ENCODE measurements around the gene TRIM3.
A peak's percentile ranks its signal among the peaks of the same experiment; 100 is the strongest.

TRIM3 gene

DNA sequence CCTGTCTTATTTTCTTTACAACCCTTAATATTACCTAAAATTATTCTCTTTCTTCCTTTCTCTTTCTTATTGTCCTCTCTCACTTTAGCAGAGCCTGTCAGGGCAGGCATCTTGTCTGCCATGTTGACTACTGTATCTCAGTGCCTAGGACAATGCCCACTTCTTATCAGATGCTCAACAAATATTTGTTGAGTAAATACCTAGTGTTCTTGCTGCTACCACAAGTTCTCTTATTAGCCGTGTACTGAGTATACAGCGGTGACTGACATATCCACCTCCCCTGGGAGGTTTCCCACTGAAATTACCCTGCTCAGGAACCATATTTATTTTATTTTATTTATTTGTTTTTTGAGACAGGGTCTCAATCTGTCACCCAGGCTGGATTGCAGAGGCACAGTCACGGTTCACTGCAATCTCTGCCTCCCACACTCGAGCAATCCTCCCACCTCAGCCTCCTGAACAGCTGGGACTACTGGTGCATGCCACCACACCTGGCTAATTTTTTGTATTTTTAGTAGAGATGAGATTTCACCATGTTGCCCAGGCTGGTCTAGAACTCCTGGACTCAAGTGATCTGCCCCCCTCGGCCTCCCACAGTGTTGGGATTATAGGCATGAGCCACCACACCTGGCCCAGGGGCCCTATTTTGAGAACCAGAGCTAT is 39.6 kb downstream of the TRIM3 start:
- H3K4me3 ChIP-seq (ENCODE audit: low read length) = no peak overlapping the region
- no peaks in the 10 kb centered on the region for H3K36me3 ChIP-seq (ENCODE audit: control insufficient read depth, insufficient read depth, low read length, severe bottlenecking)
- no peak overlapping the region for H3K9ac ChIP-seq (ENCODE audit: low read length)
- no peaks in the 10 kb centered on the region for H3K27me3 ChIP-seq (replicated peaks; ENCODE audit: control insufficient read depth, insufficient read depth, low read length)
- H3K4me1 ChIP-seq (ENCODE audit: control insufficient read depth, insufficient read depth, low read length) = peaks cover 4% of the 10 kb centered on the region
- no peaks in the 10 kb centered on the region for H3K9me3 ChIP-seq (ENCODE audit: control insufficient read depth, low read length)
- DNase-seq (ENCODE audit: low read depth) = no peak

- peak; percentile 39 for DNase-seq (ENCODE audit: low read depth)
- Histone ChIP-seq H3K27me3 (replicated peaks; ENCODE audit: control insufficient read depth, insufficient read depth, low read length) (no peaks in the 10 kb centered on the region), H3K4me1 (ENCODE audit: control insufficient read depth, insufficient read depth, low read length) (peaks cover 4% of the 10 kb centered on the region), H3K9me3 (ENCODE audit: control insufficient read depth, low read length) (no peaks in the 10 kb centered on the region), H3K36me3 (ENCODE audit: control insufficient read depth, insufficient read depth, low read length, severe bottlenecking) (no peaks in the 10 kb centered on the region), H3K9ac (ENCODE audit: low read length) (no peak overlapping the region), H3K4me3 (ENCODE audit: low read length) (no peak overlapping the region)
Observed at GRCh38 chr11:6431861-6432260, 41.9 kb downstream of the TRIM3 start.

- H3K9ac ChIP-seq (ENCODE audit: low read length) = no peak overlapping the region
- H3K4me3 ChIP-seq (ENCODE audit: low read length) = no peak overlapping the region
- DNase-seq (ENCODE audit: low read depth) = no peak
- no peaks in the 10 kb centered on the region for H3K36me3 ChIP-seq (ENCODE audit: control insufficient read depth, insufficient read depth, low read length, severe bottlenecking)
- H3K9me3 ChIP-seq (ENCODE audit: control insufficient read depth, low read length) = no peaks in the 10 kb centered on the region
- no peaks in the 10 kb centered on the region for H3K27me3 ChIP-seq (replicated peaks; ENCODE audit: control insufficient read depth, insufficient read depth, low read length)
- peaks cover 4% of the 10 kb centered on the region for H3K4me1 ChIP-seq (ENCODE audit: control insufficient read depth, insufficient read depth, low read length)
Observed at GRCh38 chr11:6427516-6427915, 46.2 kb downstream of the TRIM3 start.

DNA sequence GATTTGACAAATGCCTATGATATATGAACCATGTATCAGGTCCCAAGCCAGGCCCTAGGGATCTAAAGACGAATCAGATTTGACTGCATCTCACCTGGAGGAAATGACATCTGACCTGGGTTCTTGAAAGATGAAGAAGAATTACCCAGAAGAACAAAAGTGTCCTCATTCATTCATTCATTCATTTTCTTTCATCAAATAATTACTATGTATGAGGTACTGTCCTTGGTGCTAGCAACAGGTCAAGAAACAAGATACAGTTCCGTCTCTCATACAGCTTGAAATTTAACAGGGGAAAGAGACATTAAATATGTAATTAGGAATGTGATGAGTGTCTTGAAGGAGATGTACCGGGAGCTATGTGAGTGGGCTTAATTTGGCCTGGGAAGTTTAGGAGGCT is 53.1 kb downstream of the TRIM3 start:
- no peak for DNase-seq (ENCODE audit: low read depth)
- H3K4me1 ChIP-seq (ENCODE audit: control insufficient read depth, insufficient read depth, low read length) = peaks cover 13% of the 10 kb centered on the region
- H3K9ac ChIP-seq (ENCODE audit: low read length) = no peak overlapping the region
- no peak overlapping the region for H3K4me3 ChIP-seq (ENCODE audit: low read length)
- no peaks in the 10 kb centered on the region for H3K36me3 ChIP-seq (ENCODE audit: control insufficient read depth, insufficient read depth, low read length, severe bottlenecking)
- H3K9me3 ChIP-seq (ENCODE audit: control insufficient read depth, low read length) = no peaks in the 10 kb centered on the region
- no peaks in the 10 kb centered on the region for H3K27me3 ChIP-seq (replicated peaks; ENCODE audit: control insufficient read depth, insufficient read depth, low read length)

GRCh38 chr11:6419009-6419631 is 54.6 kb downstream of the TRIM3 start, which contains the start of gene APBB1:
Gene APBB1, minus strand, starts transcription at chr11:6419094. Its CDS starts 7,747 bp downstream, at chr11:6411347.
- peak within 1 kb of the TSS; percentile 89 for H3K4me3 ChIP-seq (ENCODE audit: low read length)
- H3K9me3 ChIP-seq (ENCODE audit: control insufficient read depth, low read length) = no peaks in the 10 kb centered on the region
- no peaks in the 10 kb centered on the region for H3K27me3 ChIP-seq (replicated peaks; ENCODE audit: control insufficient read depth, insufficient read depth, low read length)
- H3K36me3 ChIP-seq (ENCODE audit: control insufficient read depth, insufficient read depth, low read length, severe bottlenecking) = no peaks in the 10 kb centered on the region
- peak; percentile 84 for DNase-seq (ENCODE audit: low read depth)
- H3K9ac ChIP-seq (ENCODE audit: low read length) = peak within 1 kb of the TSS; percentile 88
- H3K4me1 ChIP-seq (ENCODE audit: control insufficient read depth, insufficient read depth, low read length) = peaks cover 13% of the 10 kb centered on the region

DNA sequence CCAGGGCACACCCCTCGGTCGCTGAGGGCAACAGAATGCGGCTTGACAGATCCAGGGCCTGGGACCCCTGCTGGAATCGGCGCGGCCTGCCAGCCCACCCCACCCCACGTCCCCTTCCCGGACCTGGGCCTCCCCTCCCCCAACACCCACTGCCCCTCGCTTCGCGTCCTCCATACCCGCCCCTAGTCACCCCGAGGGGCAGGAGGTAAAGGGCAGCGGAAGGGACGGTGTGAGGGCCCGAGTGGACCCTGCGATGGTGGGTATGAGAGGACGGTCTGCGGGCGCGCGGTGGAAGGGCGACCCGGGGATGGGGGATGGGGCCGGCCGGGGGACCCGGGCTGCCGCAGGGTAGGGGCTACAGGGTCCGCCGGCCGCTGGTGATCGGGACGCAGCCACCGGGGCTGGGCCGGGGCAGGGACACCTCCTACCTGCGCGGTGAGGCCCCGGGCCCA is 55.2 kb downstream of the TRIM3 start:
- Histone ChIP-seq H3K36me3 (ENCODE audit: control insufficient read depth, insufficient read depth, low read length, severe bottlenecking) (no peaks in the 10 kb centered on the region), H3K4me3 (ENCODE audit: low read length) (peak overlapping the region; percentile 89), H3K9me3 (ENCODE audit: control insufficient read depth, low read length) (no peaks in the 10 kb centered on the region), H3K9ac (ENCODE audit: low read length) (peak overlapping the region; percentile 88), H3K27me3 (replicated peaks; ENCODE audit: control insufficient read depth, insufficient read depth, low read length) (no peaks in the 10 kb centered on the region), H3K4me1 (ENCODE audit: control insufficient read depth, insufficient read depth, low read length) (peaks cover 13% of the 10 kb centered on the region)
- peak; percentile 49 for DNase-seq (ENCODE audit: low read depth)

DNA sequence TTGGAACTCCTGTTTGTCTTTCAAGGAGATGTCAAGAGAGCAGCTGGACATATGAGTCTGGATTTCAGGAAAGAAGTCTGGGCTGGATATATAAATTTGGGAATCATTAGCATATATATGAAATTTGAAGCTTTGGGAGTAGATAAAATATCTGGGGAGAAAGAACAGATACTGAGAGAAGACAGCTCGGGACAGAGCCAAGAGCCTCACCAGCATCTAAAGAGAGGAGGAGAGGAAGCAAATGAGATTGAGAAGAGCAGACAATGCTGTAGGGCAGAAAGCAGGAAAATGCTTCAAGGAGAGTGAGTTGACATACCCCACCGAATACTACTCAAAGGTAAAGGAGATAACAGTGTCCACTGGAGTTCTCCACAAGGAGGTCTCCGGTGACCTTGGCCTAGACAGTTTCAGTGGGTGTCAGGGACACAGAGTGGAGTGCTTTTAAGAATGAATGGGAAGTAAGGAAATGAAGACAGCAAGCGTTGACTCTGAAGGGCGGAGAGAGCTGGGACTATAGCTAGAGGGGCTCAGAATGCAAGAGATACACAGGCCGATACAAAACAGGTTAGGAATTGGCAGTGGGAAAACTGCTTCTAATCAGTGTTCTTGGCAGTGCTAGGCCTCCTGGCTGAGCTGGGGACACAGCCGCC is 55.7 kb downstream of the TRIM3 start:
- H3K4me1 ChIP-seq (ENCODE audit: control insufficient read depth, insufficient read depth, low read length) = peaks cover 13% of the 10 kb centered on the region
- peak overlapping the region; percentile 89 for H3K4me3 ChIP-seq (ENCODE audit: low read length)
- no peaks in the 10 kb centered on the region for H3K27me3 ChIP-seq (replicated peaks; ENCODE audit: control insufficient read depth, insufficient read depth, low read length)
- H3K36me3 ChIP-seq (ENCODE audit: control insufficient read depth, insufficient read depth, low read length, severe bottlenecking) = no peaks in the 10 kb centered on the region
- H3K9ac ChIP-seq (ENCODE audit: low read length) = peak overlapping the region; percentile 88
- no peak for DNase-seq (ENCODE audit: low read depth)
- H3K9me3 ChIP-seq (ENCODE audit: control insufficient read depth, low read length) = no peaks in the 10 kb centered on the region

GRCh38 chr11:6415797-6416196 is 57.9 kb downstream of the TRIM3 start:
- no peaks in the 10 kb centered on the region for H3K27me3 ChIP-seq (replicated peaks; ENCODE audit: control insufficient read depth, insufficient read depth, low read length)
- H3K9me3 ChIP-seq (ENCODE audit: control insufficient read depth, low read length) = no peaks in the 10 kb centered on the region
- H3K9ac ChIP-seq (ENCODE audit: low read length) = no peak overlapping the region
- H3K4me3 ChIP-seq (ENCODE audit: low read length) = no peak overlapping the region
- peaks cover 13% of the 10 kb centered on the region for H3K4me1 ChIP-seq (ENCODE audit: control insufficient read depth, insufficient read depth, low read length)
- H3K36me3 ChIP-seq (ENCODE audit: control insufficient read depth, insufficient read depth, low read length, severe bottlenecking) = no peaks in the 10 kb centered on the region
- no peak for DNase-seq (ENCODE audit: low read depth)

GRCh38 chr11:6414874-6415328 is 58.8 kb downstream of the TRIM3 start:
- no peak overlapping the region for H3K9ac ChIP-seq (ENCODE audit: low read length)
- DNase-seq (ENCODE audit: low read depth) = no peak
- H3K9me3 ChIP-seq (ENCODE audit: control insufficient read depth, low read length) = no peaks in the 10 kb centered on the region
- H3K4me1 ChIP-seq (ENCODE audit: control insufficient read depth, insufficient read depth, low read length) = peaks cover 12% of the 10 kb centered on the region
- no peak overlapping the region for H3K4me3 ChIP-seq (ENCODE audit: low read length)
- H3K27me3 ChIP-seq (replicated peaks; ENCODE audit: control insufficient read depth, insufficient read depth, low read length) = no peaks in the 10 kb centered on the region
- no peaks in the 10 kb centered on the region for H3K36me3 ChIP-seq (ENCODE audit: control insufficient read depth, insufficient read depth, low read length, severe bottlenecking)

DNA sequence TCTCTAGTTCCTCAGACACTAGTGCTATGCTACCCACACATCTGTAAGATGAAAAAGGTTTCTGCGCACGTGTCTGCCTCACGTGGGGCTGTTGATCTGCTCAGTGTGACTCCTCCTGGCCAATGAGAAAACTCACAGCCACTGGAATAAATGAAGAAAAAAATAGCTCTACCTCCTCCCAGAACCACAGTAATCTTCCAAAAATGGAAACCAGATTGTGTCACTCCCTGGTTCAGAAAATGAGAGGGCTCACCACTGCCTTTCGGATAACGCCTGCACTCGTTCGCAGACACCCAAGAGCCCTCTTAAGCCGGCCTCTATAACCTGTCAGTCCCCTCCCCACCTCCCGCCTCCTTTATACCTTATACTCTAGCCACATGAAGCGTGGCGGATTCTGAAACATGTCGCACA is 59.9 kb downstream of the TRIM3 start:
- DNase-seq (ENCODE audit: low read depth) = no peak

DNA sequence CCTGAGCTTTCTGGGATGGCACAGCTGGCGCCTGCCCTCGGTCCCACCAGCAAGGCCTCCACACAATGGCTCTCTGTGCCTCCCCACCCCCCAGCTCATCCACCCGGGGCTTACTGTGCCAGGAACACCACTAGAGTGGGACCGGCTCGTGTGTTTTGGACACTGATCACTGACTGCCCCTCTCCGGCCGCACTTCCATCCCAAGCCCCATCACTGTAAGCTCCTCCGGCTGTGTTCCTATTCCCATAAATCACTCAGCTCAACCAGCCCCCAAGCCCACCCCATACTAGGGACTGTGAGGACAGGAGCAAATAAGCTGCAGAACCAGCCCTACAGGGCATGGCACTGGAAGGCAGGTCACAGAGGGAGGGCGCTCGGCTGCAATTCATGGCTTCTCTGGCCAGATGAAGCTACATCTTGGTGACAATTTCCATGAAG is 62.1 kb downstream of the TRIM3 start:
- no peaks in the 10 kb centered on the region for H3K9me3 ChIP-seq (ENCODE audit: control insufficient read depth, low read length)
- no peak for DNase-seq (ENCODE audit: low read depth)
- no peaks in the 10 kb centered on the region for H3K27me3 ChIP-seq (replicated peaks; ENCODE audit: control insufficient read depth, insufficient read depth, low read length)
- peaks cover 6% of the 10 kb centered on the region for H3K36me3 ChIP-seq (ENCODE audit: control insufficient read depth, insufficient read depth, low read length, severe bottlenecking)
- no peak overlapping the region for H3K9ac ChIP-seq (ENCODE audit: low read length)
- no peaks in the 10 kb centered on the region for H3K4me1 ChIP-seq (ENCODE audit: control insufficient read depth, insufficient read depth, low read length)
- H3K4me3 ChIP-seq (ENCODE audit: low read length) = no peak overlapping the region

More for the DNA sequence above, 59.9 kb downstream of the TRIM3 start:
- no peak overlapping the region for H3K9ac ChIP-seq (ENCODE audit: low read length)
- H3K9me3 ChIP-seq (ENCODE audit: control insufficient read depth, low read length) = no peaks in the 10 kb centered on the region
- H3K4me1 ChIP-seq (ENCODE audit: control insufficient read depth, insufficient read depth, low read length) = peaks cover 7% of the 10 kb centered on the region
- no peaks in the 10 kb centered on the region for H3K27me3 ChIP-seq (replicated peaks; ENCODE audit: control insufficient read depth, insufficient read depth, low read length)
- H3K4me3 ChIP-seq (ENCODE audit: low read length) = no peak overlapping the region
- H3K36me3 ChIP-seq (ENCODE audit: control insufficient read depth, insufficient read depth, low read length, severe bottlenecking) = peaks cover 6% of the 10 kb centered on the region
